ENCODE measurements around the gene POLE. TPM values are rescaled to one million over a fixed set of nuclear protein-coding genes. Genes with fewer than 3 reads are reported as not detected.

The POLE gene
- total RNA-seq, 1 donor from 2014 or later, result 174 TPM

DNA sequence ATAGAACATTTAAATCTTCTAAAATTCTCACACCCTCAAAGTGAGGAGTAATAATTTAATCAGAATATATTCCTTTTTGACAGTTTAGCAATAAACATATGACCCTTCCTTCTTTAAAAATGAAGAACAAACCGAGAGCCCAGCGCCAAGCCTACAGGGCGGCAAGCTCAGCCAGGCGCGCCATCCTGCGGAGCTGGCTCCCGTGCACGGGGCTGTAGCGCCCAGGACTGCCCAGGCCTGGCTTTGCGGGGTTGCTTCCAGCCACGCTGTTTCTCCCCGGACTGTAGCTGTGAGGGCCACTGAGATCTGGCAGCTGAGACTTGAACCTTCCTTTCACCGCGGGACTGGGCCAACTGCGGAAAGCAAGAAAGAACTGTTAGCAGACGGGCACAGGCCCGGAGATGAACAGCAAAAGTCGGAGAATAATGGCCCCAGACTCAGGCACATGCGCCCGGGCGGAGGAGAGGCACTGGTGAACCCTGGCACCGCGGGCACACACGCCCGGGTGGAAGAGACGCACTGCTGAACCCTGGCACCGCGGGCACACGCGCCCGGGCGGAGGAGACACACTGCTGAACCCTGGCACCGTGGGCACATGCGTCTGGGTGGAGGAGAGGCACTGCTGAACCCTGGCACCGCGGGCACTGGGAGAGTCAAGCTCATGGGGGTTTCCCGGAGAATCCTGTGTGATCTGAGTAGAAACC is 40.1 kb upstream of the POLE start:
- Mint-ChIP-seq H3K9me3 (no peaks in the 10 kb centered on the region), H3K4me1 (no peaks in the 10 kb centered on the region), H3K27ac (ENCODE audit: unreplicated experiment) (no peak overlapping the region), H3K36me3 (ENCODE audit: low read depth) (peaks cover 36% of the 10 kb centered on the region), H3K4me3 (no peak overlapping the region), H3K27me3 (ENCODE audit: low read depth) (no peaks in the 10 kb centered on the region)
- TF ChIP-seq CTCF (conservative IDR thresholded peaks at IDR 0.05), result no peak
- DNase-seq (ENCODE audit: low read depth, low spot score), result no peak

DNA sequence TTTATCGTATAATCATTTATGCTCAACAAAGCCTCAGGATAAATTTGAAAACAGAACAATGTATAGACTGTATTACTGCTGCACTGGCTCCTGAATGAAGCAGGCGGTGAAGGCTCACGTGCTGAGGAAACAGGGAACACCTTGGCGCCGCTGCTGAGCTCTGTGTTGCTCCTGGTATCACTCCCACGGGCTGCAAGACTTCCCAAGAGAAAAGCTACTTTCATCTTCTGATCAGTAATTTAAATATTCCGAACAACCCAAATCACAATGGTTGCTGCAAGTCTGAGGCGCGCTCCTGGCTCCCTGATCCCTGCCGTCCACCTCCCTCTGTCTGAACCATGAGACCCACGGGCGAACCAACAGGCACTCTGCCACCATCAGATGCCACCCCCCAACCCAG is 39.2 kb upstream of the POLE start:
- peaks cover 32% of the 10 kb centered on the region for H3K36me3 Mint-ChIP-seq (ENCODE audit: low read depth)
- no peaks in the 10 kb centered on the region for H3K9me3 Mint-ChIP-seq
- H3K4me1 Mint-ChIP-seq, result no peaks in the 10 kb centered on the region
- H3K27ac Mint-ChIP-seq (ENCODE audit: unreplicated experiment), result no peak overlapping the region
- DNase-seq (ENCODE audit: low read depth, low spot score), result no peak
- no peak for TF ChIP-seq CTCF (conservative IDR thresholded peaks at IDR 0.05)
- no peaks in the 10 kb centered on the region for H3K27me3 Mint-ChIP-seq (ENCODE audit: low read depth)
- no peak overlapping the region for H3K4me3 Mint-ChIP-seq

- Mint-ChIP-seq H3K4me3 (no peak overlapping the region), H3K27me3 (ENCODE audit: low read depth) (no peaks in the 10 kb centered on the region), H3K36me3 (ENCODE audit: low read depth) (peaks cover 20% of the 10 kb centered on the region), H3K27ac (ENCODE audit: unreplicated experiment) (no peak overlapping the region), H3K9me3 (no peaks in the 10 kb centered on the region), H3K4me1 (no peaks in the 10 kb centered on the region)
- TF ChIP-seq CTCF (conservative IDR thresholded peaks at IDR 0.05), result no peak
- no peak for DNase-seq (ENCODE audit: low read depth, low spot score)
These were observed 37.5 kb upstream of the POLE start for GRCh38 chr12:132724506-132725241.

- Mint-ChIP-seq H3K9me3 (no peaks in the 10 kb centered on the region), H3K27me3 (ENCODE audit: low read depth) (no peaks in the 10 kb centered on the region), H3K36me3 (ENCODE audit: low read depth) (peaks cover 15% of the 10 kb centered on the region), H3K27ac (ENCODE audit: unreplicated experiment) (no peak overlapping the region), H3K4me1 (no peaks in the 10 kb centered on the region), H3K4me3 (no peak overlapping the region)
- DNase-seq (ENCODE audit: low read depth, low spot score), result no peak
- no peak for TF ChIP-seq CTCF (conservative IDR thresholded peaks at IDR 0.05)
These were observed 36.6 kb upstream of the POLE start for GRCh38 chr12:132723764-132724140.

GRCh38 chr12:132723015-132723763 is 36.0 kb upstream of the POLE start:
- Mint-ChIP-seq H3K27ac (ENCODE audit: unreplicated experiment) (no peak overlapping the region), H3K4me1 (no peaks in the 10 kb centered on the region), H3K27me3 (ENCODE audit: low read depth) (no peaks in the 10 kb centered on the region), H3K9me3 (no peaks in the 10 kb centered on the region), H3K4me3 (no peak overlapping the region), H3K36me3 (ENCODE audit: low read depth) (peaks cover 10% of the 10 kb centered on the region)
- no peak for TF ChIP-seq CTCF (conservative IDR thresholded peaks at IDR 0.05)
- no peak for DNase-seq (ENCODE audit: low read depth, low spot score)

Data from neural crest cell (in vitro differentiated cells).